GM19455 (cell line): ENCODE results near the gene PHF20.
"Not testable (repeated sequence)": the region's sequence is repeated elsewhere in the genome, so short reads cannot be mapped to it uniquely, and the experiment has no call there.

Experiments
- ATAC-seq: cut with Tn5 transposase; IDR thresholded peaks from one replicate; pipeline ENCODE4 v1.9.1; 2021; ENCODE audit not compliant: unreplicated experiment

PHF20 gene

DNA sequence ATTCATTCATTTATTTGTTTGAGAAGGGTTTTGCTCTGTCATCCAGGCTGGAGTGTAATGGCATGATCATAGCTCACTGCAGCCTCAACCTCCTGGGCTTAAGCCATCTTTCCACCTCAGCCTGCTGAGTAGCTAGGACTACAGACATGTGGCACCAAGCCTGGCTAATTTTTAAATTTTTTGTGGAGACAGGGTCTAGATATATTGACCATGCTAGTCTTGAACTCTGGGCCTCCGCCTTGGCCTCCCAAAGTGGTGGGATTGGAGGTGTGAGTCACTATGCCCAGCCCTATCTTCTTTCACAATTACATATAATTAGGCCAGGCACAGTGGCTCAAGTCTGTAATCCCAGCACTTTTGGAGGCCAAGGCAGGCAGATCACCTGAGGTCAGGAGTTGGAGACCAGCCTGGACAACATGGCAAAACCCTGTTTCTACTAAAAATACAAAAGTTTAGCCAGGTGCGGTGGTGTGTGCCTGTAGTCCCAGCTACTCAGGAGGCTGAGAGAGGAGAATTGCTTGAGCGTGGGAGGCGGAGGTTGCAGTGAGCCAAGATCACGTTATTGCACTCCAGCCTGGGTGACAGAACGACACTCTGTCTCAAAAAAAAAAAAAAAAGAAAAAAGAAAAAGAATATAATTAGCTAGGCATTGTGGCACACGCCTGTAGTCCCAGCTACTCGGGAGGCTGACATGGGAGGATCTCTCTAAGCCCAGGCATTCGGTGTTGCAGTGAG is 110.8 kb downstream of the PHF20 start:
- not testable (repeated sequence) for ATAC-seq

- no peak for ATAC-seq
These were observed 111.5 kb downstream of the PHF20 start for GRCh38 chr20:35883336-35883777.

GRCh38 chr20:35883778-35884540 is 112.1 kb downstream of the PHF20 start:
- ATAC-seq, result no peak

DNA sequence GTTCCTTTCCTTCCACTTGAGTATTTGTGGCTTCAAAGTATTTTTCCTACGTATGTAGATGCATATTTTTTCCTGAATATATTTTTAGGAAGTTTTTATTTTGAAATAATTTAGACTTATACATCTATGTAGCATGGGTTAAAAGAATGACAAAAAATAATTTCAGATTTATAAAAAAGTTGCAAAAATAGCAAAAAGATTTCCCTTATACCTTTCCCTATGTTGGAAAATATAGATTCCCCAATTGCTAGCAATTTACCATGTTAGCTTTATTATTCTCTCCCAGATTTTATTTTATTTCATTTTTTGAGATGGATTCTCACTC is 112.7 kb downstream of the PHF20 start:
- no peak for ATAC-seq

DNA sequence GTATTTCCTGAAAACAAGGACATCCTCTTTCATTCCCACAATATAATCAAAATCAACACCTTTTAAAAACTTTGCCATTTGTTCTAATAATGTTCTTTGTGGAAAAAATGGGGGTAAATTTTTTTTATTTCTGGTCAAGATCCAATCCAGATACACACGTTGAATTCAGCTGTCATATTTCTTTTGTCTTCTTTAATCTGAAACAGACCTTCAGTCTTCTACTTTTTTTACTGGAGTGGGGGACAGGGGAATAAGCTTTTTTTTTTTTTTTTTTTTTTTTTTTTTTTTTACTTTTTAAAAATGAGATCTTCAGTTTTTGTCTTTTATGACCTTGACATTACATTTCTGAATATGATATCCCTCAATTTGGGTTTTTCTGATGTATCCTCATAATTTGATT is 113.4 kb downstream of the PHF20 start:
- no peak for ATAC-seq

GRCh38 chr20:35886537-35886936 is 114.7 kb downstream of the PHF20 start:
- no peak for ATAC-seq

DNA sequence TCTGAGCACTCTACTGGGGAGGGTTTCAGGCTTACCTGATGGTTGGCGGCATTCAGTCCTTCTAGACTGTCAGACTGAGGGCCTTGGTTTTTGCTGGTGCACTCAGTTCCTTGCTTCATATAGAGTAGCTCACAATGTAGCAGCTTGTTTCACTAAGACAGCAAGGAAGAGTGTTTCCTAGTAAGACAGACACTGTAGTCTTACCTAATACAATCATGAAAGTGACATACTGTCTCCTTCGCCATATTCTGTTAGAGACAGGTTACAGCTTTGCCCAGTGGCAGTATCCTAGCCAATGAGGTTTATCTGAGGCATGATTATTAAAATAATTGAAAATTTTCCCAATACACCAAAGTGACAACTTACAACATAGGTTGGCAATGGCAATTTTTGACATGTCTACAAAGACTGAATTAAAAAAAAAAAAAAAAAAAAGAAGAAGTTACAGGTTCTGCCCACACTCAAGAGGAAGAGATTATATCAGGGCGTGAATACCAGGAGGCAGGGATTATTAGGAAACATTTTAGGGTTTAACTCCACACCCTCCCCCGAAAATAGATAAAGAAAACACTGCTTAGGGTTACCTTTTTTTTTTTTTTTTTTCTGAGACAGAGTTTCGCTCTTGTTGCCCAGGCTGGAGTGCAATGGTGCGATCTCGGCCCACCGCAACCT is 115.7 kb downstream of the PHF20 start:
- no peak for ATAC-seq

DNA sequence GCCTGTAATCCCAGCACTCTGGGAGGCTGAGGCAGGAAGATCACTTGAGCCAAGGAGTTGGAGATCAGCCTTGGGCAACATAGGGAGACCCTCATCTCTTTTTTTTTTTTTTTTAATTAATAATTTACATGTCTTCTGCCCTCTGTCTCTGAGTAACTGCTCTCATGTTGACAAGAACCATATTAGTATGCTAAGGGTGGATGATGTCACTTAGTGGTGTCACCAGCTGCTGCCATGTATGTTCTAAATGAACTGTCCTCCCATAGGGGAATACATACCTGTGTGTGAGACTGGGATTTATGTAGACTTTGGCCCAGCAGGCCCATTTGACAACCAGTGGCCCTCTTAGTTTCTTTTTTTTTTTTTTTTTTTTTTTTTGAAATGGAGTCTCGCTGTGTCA is 116.8 kb downstream of the PHF20 start:
- no peak for ATAC-seq

GRCh38 chr20:35891375-35891774 is 119.6 kb downstream of the PHF20 start:
- ATAC-seq, result no peak

GRCh38 chr20:35892871-35893270 is 121.1 kb downstream of the PHF20 start:
- no peak for ATAC-seq

- peak; percentile 87 for ATAC-seq
These were observed 122.1 kb downstream of the PHF20 start for GRCh38 chr20:35893942-35894341.

DNA sequence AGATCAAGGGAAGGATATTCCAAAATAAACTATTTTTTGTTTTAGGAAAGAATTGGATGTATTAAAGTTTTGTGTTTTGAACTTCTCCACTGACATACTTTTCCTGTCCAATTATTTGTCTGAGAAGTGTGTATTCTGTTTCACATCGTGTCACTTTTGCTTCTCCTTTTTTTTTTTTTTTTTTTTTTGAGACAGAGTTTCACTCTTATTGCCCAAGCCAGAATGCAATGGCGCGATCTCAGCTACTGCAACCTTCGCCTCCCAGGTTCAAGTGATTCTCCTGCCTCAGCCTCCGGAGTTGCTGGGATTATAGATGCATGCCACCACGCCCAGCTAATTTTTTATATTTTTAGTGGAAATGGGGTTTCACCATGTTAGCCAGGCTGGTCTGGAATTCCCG is 123.7 kb downstream of the PHF20 start:
- ATAC-seq, result not testable (repeated sequence)

- no peak for ATAC-seq
These were observed 127.2 kb downstream of the PHF20 start for GRCh38 chr20:35899064-35899463.

DNA sequence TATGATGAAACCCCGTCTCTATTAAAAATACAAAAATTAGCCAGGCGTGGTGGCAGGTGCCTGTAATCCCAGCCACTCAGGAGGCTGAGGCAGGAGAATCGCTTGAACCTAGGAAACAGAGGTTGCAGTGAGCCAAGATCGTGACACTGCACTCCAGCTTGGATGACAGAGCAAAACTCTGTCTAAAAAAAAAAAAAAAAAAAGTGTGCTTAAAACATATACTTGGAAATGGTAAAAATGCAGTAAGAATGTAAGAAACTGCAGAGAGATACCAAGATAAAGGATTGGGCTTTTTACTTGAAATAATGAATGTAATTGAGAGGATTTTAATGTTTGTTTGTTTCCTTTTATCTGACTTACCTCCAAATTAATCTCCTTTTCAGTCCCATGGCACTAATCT is 129.4 kb downstream of the PHF20 start:
- not testable (repeated sequence) for ATAC-seq

DNA sequence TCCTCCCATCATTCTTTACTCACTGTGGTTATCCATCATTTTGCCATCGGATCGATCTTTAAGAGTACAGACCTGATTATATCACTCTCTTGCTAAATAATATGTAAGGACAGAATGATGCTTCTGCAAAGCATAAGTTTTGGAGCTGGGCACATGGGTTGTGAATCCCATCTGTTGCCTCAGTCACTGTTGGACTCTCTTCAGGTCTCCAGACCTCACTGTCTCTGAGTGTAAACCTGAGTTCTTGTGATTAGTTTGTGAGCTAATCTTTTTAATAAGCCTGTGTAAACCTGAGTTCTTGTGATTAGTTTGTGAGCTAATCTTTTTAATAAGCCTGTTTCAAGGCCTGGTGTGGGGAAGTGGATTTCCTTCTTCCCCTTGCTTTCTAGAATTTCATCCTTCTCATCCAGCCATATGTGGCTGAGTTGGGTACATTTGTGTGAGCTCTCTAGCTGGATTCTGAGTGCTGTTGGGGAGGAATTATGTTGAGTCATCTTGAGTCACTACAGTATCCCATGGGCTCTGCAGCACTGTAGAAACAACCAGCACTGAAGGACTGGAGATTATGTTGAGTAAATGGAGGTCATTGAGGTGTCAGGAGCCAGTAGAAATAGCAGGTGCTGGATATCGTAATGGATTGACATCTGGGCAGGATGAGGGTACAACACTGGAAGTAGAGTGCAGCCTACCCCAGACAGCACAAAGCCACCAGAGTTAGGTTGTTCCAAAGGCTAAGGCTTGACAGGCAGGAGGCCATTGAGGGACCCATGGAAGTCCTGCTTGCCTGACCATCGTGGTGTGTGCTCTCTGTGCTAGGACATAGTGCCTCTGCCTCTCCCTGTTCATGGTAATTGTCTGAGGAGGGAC is 130.1 kb downstream of the PHF20 start:
- ATAC-seq, result no peak

GRCh38 chr20:35902545-35902941 is 130.7 kb downstream of the PHF20 start:
- no peak for ATAC-seq

- no peak for ATAC-seq
These were observed 132.0 kb downstream of the PHF20 start for GRCh38 chr20:35903843-35904242.

- ATAC-seq, result no peak
These were observed 133.3 kb downstream of the PHF20 start for GRCh38 chr20:35904982-35905663.

- no peak for ATAC-seq
These were observed 135.3 kb downstream of the PHF20 start for GRCh38 chr20:35907017-35907701.

GRCh38 chr20:35908007-35908406 is 136.2 kb downstream of the PHF20 start:
- ATAC-seq, result no peak
